ENCODE data around the gene ALDH3A1. TPM values are rescaled to one million over a fixed set of nuclear protein-coding genes. Genes with fewer than 3 reads are reported as not detected.

ALDH3A1 gene
- total and polyA plus RNA-seq, 10 of the 15 experiments (the other 5 are each of a cell fraction or from before 2014, with no cell fraction given), result 0.20 TPM; not detected in 9

GRCh38 chr17:19750020-19750572, 2.0 kb upstream of the ALDH3A1 start (continued):
- TF ChIP-seq RCOR1 (conservative IDR thresholded peaks at IDR 0.05; ENCODE audit: low read depth, low read length) (no peak), ZNF217 (IDR thresholded peaks at IDR 0.05) (no peak)

- CTCF ChIA-PET, result no interaction called here
- no peak for ATAC-seq
- no peak overlapping the region for H3K9ac ChIP-seq (ENCODE audit: control insufficient read depth, insufficient read depth, low read length)
These were observed 702 bp upstream of the ALDH3A1 start for GRCh38 chr17:19748807-19749193.

More at GRCh38 chr17:19748807-19749193, 702 bp upstream of the ALDH3A1 start:
- H3K27ac ChIP-seq (ENCODE audit: control insufficient read depth, insufficient read depth), result no peak overlapping the region
- H3K9me3 ChIP-seq (replicated peaks; ENCODE audit: control insufficient read depth, insufficient read depth, low read length), result no peaks in the 10 kb centered on the region
- ChIA-PET SMC1A (ENCODE audit: uncharacterized antibody, unreplicated experiment) (no interaction called here), POLR2A (no interaction called here), RAD21 (ENCODE audit: unreplicated experiment) (no interaction called here)
- H3K4me3 ChIP-seq, result no peak overlapping the region
- DNase-seq (ENCODE audit: low read depth, low spot score), result no peak
- H3K27me3 ChIP-seq (replicated peaks in 1 of 2; ENCODE audit: control insufficient read depth in 2 of 2, insufficient read depth in 2 of 2, low read length in 1 of 2), result no peaks in the 10 kb centered on the region
- in situ Hi-C loops (cut with MboI) (no loop called here), intact Hi-C loops (cut with micrococcal nuclease; ENCODE audit: unreplicated experiment) (no loop called here)
- no peaks in the 10 kb centered on the region for H3K36me3 ChIP-seq (ENCODE audit: control insufficient read depth in 2 of 2, insufficient read depth in 2 of 2, low read length in 1 of 2)
- no peak overlapping the region for H2AFZ ChIP-seq (ENCODE audit: control insufficient read depth, low read depth, low read length)
- FAIRE-seq, result no peak
- peaks cover 21% of the 10 kb centered on the region for H3K4me1 ChIP-seq (ENCODE audit: control insufficient read depth, insufficient read depth, low read length)
- WGBS (ENCODE audit: insufficient coverage, insufficient replicate concordance, low lambda C conversion rate, missing lambda C conversion rate), result 62% methylated on average over 13 of the region's 13 CpGs
- no TSS peak for BruUV-seq (replicated peaks)
- no peaks in the 10 kb centered on the region for H4K20me1 ChIP-seq (ENCODE audit: control insufficient read depth, insufficient read depth)
- H3K4me2 ChIP-seq (ENCODE audit: control insufficient read depth, insufficient read depth), result no peak overlapping the region
- no peak for TF ChIP-seq PAX5 (IDR thresholded peaks at IDR 0.05; ENCODE audit: borderline replicate concordance, low read depth, low read length)
- TF ChIP-seq EED (IDR thresholded peaks at IDR 0.05; ENCODE audit: low read depth), result no peak
- no peak for TF ChIP-seq IRF4 (IDR thresholded peaks at IDR 0.05; ENCODE audit: low read depth, low read length)
- TF ChIP-seq HSF1 (IDR thresholded peaks at IDR 0.05; ENCODE audit: low read depth, low read length), result no peak
- no peak for TF ChIP-seq SRF (IDR thresholded peaks at IDR 0.05; ENCODE audit: low read depth in 2 of 2, low read length in 2 of 2)
- H3K79me2 ChIP-seq (ENCODE audit: control insufficient read depth, insufficient read depth, low read length), result no peaks in the 10 kb centered on the region

Measured in GM12878 (cell line).